GM21423 (cell line): ENCODE measurements around the gene KDM6B.
"Not testable (repeated sequence)": the region's sequence is repeated elsewhere in the genome, so short reads cannot be mapped to it uniquely, and the experiment has no call there.

Source experiments
- ATAC-seq: cut with Tn5 transposase; IDR thresholded peaks from one replicate; pipeline ENCODE4 v1.9.1; 2021; ENCODE audit warnings: mild to moderate bottlenecking, moderate library complexity; ENCODE audit not compliant: unreplicated experiment

Gene KDM6B

GRCh38 chr17:7851438-7852261 lies 17.6 kb downstream of the KDM6B start:
- ATAC-seq, result peak; percentile 66

- no peak for ATAC-seq
Observed at GRCh38 chr17:7852262-7852670, 18.2 kb downstream of the KDM6B start.

DNA sequence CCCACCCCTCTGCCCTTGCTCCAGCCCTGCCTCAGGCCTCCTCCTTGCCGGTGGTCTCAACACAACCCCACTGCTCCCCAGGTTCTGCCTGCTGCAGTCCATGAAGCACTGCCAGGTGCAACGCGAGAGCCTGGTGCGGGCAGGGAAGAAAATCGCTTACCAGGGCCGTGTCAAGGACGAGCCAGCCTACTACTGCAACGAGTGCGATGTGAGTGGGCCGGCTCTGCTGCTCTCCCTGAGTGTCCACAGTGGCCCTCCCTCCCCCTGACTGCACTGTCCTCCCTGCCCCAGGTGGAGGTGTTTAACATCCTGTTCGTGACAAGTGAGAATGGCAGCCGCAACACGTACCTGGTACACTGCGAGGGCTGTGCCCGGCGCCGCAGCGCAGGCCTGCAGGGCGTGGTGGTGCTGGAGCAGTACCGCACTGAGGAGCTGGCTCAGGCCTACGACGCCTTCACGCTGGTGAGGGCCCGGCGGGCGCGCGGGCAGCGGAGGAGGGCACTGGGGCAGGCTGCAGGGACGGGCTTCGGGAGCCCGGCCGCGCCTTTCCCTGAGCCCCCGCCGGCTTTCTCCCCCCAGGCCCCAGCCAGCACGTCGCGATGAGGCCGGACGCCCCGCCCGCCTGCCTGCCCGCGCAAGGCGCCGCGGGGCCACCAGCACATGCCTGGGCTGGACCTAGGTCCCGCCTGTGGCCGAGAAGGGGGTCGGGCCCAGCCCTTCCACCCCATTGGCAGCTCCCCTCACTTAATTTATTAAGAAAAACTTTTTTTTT lies 19.1 kb downstream of the KDM6B start:
- no peak for ATAC-seq

DNA sequence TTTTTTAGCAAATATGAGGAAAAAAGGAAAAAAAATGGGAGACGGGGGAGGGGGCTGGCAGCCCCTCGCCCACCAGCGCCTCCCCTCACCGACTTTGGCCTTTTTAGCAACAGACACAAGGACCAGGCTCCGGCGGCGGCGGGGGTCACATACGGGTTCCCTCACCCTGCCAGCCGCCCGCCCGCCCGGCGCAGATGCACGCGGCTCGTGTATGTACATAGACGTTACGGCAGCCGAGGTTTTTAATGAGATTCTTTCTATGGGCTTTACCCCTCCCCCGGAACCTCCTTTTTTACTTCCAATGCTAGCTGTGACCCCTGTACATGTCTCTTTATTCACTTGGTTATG lies 19.6 kb downstream of the KDM6B start:
- no peak for ATAC-seq

GRCh38 chr17:7854078-7854777 lies 20.2 kb downstream of the KDM6B start:
- no peak for ATAC-seq

DNA sequence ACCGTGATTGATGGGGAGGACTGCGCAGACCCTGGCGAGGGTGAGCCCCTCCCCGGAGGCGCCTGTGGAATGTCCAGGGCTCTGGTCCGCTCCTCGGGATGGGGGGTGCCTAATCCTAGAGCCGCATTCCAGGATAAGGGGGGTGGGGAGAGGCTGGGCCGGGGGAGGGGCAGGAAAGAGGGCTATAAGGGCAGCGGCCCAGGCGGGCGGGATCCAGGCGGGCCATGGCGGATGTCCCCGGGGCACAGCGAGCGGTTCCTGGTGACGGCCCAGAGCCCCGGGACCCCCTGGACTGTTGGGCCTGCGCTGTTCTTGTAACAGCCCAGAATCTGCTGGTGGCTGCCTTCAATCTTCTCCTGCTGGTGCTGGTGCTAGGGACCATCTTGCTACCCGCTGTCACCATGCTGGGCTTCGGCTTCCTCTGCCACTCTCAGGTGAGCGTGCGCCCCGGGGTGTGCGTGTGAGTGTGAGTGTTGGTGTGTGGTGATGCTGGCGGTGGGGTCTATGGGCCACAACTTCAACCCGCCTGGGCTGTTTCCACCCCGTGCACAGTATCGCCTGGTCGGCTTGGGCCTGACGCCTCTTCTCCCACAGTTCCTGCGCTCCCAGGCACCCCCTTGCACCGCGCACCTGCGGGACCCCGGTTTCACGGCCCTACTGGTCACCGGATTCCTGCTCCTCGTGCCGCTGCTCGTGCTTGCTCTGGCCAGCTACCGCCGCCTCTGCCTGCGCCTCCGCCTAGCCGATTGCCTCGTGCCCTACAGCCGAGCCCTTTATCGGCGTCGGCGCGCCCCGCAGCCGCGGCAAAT lies 21.0 kb downstream of the KDM6B start, which contains the start of gene TMEM88:
Gene TMEM88 (plus strand): TSS at position 216 of the 809 bp plus-strand sequence. CDS start 9 bp downstream, at position 225.
- no peak for ATAC-seq

DNA sequence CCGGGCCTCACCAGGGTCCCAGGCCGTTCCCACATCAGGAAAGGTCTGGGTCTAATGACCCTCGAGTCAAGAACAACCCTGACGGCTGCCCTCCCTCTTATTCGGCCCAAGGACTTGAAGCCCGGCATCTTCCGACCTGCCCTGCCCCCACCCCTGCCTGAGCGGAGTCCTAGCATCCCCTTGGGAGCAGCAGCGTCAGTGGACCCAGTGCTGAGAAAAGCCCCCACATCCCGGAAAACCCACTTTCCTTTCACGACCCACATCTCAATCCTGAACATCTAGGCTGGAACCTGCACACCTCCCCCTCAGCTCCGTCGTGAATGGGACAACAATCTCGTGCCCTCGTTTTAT lies 21.6 kb downstream of the KDM6B start:
- no peak for ATAC-seq

- no peak for ATAC-seq
Observed at GRCh38 chr17:7856011-7856810, 22.2 kb downstream of the KDM6B start.

- ATAC-seq, result peak; percentile 72
Observed at GRCh38 chr17:7856811-7857712, 23.0 kb downstream of the KDM6B start, which contains the start of gene NAA38. Gene NAA38 (minus strand): TSS chr17:7857559. CDS start chr17:7857463, 96 bp downstream.

DNA sequence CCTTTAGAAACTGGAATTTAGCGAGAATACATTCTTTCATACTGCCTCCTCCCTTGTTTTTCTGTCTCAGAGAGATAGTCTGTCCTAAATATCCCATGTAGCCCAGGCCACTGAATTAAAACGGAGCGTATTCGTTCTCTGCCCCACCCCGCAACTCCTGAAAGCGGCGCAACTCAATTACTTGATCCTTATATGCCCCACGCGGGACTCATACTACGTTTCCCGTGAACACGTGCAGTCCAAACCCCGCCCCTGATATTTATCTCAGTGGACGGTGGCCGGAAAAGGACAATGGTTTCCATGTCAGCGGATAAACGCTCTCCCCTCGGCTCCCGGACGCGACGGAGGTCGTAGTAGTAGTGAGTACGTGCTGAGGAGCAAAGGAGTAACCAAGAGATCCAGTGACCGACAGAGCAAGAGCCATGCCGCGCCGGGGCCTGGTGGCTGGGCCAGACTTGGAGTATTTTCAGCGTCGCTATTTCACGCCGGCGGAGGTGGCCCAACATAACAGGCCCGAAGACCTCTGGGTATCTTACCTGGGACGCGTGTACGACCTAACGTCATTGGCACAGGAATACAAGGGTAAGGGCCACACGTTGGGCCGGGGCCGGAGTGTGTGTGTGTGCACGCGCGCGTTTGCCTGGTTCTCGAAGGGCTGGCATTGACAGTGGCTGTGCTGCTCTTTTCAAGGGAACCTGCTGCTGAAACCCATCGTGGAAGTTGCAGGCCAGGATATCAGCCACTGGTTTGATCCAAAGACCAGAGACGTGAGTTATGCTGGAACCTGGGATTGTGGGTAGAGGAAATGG lies 23.9 kb downstream of the KDM6B start, which contains the start of gene CYB5D1:
Gene CYB5D1 (plus strand): TSS at position 291 of the 809 bp plus-strand sequence. CDS start 132 bp downstream, at position 423.
- ATAC-seq, result peak; percentile 43

- ATAC-seq, result no peak
Observed at GRCh38 chr17:7858522-7858810, 24.4 kb downstream of the KDM6B start.

- ATAC-seq, result no peak
Observed at GRCh38 chr17:7859028-7859427, 25.0 kb downstream of the KDM6B start.

GRCh38 chr17:7862692-7863437 lies 28.8 kb downstream of the KDM6B start:
- ATAC-seq, result no peak

- not testable (repeated sequence) for ATAC-seq
Observed at GRCh38 chr17:7864384-7864783, 30.4 kb downstream of the KDM6B start.

DNA sequence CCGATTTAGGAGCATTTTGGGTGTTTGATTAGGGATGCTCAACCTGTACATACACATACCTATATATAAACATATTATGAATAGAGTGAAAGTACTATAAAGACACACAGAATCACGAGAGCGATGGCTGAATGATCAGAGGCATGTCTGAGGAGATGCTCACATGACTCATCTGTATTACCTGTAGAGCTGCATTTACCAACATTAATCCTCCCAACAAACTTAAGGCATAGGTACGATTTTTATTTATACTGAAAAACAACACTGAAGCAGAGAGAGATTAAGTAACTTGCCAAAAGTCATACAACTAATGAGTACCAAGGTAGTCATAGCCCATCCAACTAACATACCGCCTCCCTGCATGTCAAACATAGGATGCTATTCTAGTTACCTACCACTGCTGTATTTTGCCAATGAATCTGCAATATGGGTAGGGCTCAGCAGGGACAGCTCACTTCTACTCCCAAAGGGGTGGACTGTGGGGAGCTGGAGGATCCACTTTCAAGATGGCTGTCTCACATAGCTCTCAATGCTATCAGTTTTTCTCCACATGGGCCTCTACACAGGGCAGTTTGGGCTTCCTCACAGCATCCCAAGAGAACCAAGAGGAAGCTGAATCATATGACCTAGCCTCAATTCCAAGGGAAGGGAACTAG lies 31.1 kb downstream of the KDM6B start:
- ATAC-seq, result no peak

- no peak for ATAC-seq
Observed at GRCh38 chr17:7867881-7868329, 33.9 kb downstream of the KDM6B start.

DNA sequence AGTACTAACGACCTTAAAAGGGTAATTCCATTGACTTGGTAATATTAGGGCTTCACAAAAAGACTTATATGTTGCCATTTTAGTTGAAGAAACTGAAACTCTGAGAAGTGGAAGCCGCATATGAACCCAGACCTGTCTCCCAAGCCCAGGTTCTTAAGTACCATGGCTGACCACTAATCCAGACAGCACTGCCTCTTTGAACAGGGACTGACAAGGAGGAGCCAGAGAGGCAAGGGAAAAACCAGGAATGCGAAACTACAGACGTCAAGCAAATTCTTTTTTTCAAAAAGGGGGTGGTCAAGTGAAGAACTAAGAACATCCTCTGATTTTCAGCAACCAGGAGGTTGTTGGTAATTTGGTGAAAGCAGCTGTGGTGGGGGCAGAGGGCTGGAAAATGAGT lies 39.0 kb downstream of the KDM6B start:
- no peak for ATAC-seq
